DOHH2 (cell line): ENCODE data around the gene NFKBIE.

Experiments
- H3F3A ChIP-seq: fragments of 200-600 bp; sonication (generic), shearing (Covaris generic); 2 replicates; pipeline ENCODE4 v1.6.0; 2016; ENCODE audit warnings: antibody characterized with exemption, mild to moderate bottlenecking; ENCODE audit not compliant: control insufficient read depth, insufficient read depth
- H3K27ac ChIP-seq: fragments of 200-600 bp; sonication (generic); 2 replicates; pipeline ENCODE4 v1.5.1; 2014; ENCODE audit warnings: low read depth, mild to moderate bottlenecking, low read length, moderate library complexity
- H3K27me3 ChIP-seq: fragments of 200-600 bp; sonication (generic); 2 replicates; pipeline ENCODE4 v1.6.1; 2014; ENCODE audit warnings: mild to moderate bottlenecking, low read length, mixed read lengths; ENCODE audit not compliant: control insufficient read depth
- H3K36me3 ChIP-seq: fragments of 200-600 bp; sonication (generic); 2 replicates; pipeline ENCODE4 v1.6.1; 2014; ENCODE audit warnings: mild to moderate bottlenecking, low read length, moderate library complexity, mixed read lengths; ENCODE audit not compliant: control insufficient read depth
- H3K4me1 ChIP-seq: fragments of 200-600 bp; sonication (generic); 2 replicates; pipeline ENCODE4 v1.6.1; 2014; ENCODE audit warnings: mild to moderate bottlenecking, low read length, mixed read lengths; ENCODE audit not compliant: control insufficient read depth
- H3K4me2 ChIP-seq: fragments of 200-600 bp; sonication (generic); 2 replicates; pipeline ENCODE4 v1.6.0; 2014; ENCODE audit warnings: mild to moderate bottlenecking, low read length, moderate library complexity
- H3K4me3 ChIP-seq: fragments of 200-600 bp; sonication (generic); 2 replicates; pipeline ENCODE4 v1.5.1; 2014; ENCODE audit warnings: mild to moderate bottlenecking, low read length, mixed read lengths
- H3K79me2 ChIP-seq: fragments of 200-600 bp; sonication (generic); 2 replicates; pipeline ENCODE4 v1.6.1; 2014; ENCODE audit warnings: mild to moderate bottlenecking, low read length, mixed read lengths; ENCODE audit not compliant: control insufficient read depth
- H3K9me2 ChIP-seq: fragments of 200-600 bp; sonication (generic); replicated peaks from 2 replicates; pipeline ENCODE4 v1.6.1; 2014; ENCODE audit warnings: mild to moderate bottlenecking, low read length, mixed read lengths; ENCODE audit not compliant: control insufficient read depth
- H3K9me3 ChIP-seq: fragments of 200-600 bp; sonication (generic); 2 replicates; pipeline ENCODE4 v1.6.1; 2014; ENCODE audit warnings: antibody characterized with exemption, low read length, mixed read lengths; ENCODE audit not compliant: control insufficient read depth, insufficient read depth
- H4K20me1 ChIP-seq: fragments of 200-600 bp; sonication (generic); 2 replicates; pipeline ENCODE4 v1.6.0; 2014; ENCODE audit warnings: low read depth, mild to moderate bottlenecking, antibody characterized with exemption, low read length, moderate library complexity; ENCODE audit not compliant: control insufficient read depth, insufficient read depth
- EZH2phosphoT487 ChIP-seq: fragments of 200-600 bp; sonication (generic); IDR thresholded peaks from 2 replicates; pipeline ENCODE4 v1.6.1; 2017; ENCODE audit warnings: borderline replicate concordance, mild to moderate bottlenecking, antibody characterized with exemption, low read length, moderate library complexity, mixed read lengths
- TF ChIP-seq, protein P1 (sequence below): fragments of 200-600 bp; sonication (generic); IDR thresholded peaks from one replicate; pipeline ENCODE4 v1.5.1; 2014; ENCODE audit warnings: antibody characterized with exemption, mild to moderate bottlenecking, low read depth, low read length; ENCODE audit not compliant: poor library complexity, severe bottlenecking

Gene NFKBIE

DNA sequence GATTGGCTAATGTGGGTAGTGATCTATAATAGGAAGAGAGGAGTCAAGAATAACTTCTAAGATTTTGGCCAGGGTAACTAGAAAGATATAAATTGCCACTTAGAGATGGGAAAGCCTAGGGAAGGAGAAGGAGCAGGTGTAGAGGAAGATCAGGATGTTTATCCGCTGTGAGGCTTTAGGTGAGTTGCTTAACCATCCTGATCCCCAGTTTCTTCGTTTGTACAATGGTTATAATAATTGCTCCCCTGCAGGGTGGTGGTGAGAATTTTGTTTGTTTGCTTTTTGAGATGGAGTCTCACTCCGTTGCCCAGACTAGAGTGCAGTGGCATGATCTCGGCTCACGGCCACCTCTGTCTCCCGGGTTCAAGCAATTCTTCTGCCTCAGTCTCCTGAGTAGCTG lies 51.0 kb downstream of the NFKBIE start:
- Histone ChIP-seq H3K4me3 (no peak overlapping the region), H3K4me1 (peaks cover 27% of the 10 kb centered on the region), H3K36me3 (no peaks in the 10 kb centered on the region), H3K27me3 (peaks cover 11% of the 10 kb centered on the region; the same call in 1 of the 2 replicates), H3K79me2 (no peaks in the 10 kb centered on the region), H3K4me2 (no peak overlapping the region), H3F3A (peaks cover 11% of the 10 kb centered on the region), H3K9me3 (no peaks in the 10 kb centered on the region), H3K27ac (no peak overlapping the region), H4K20me1 (no peaks in the 10 kb centered on the region), H3K9me2 (no peaks in the 10 kb centered on the region)
- TF ChIP-seq EZH2phosphoT487 = no peak
- TF ChIP-seq, protein P1, sequence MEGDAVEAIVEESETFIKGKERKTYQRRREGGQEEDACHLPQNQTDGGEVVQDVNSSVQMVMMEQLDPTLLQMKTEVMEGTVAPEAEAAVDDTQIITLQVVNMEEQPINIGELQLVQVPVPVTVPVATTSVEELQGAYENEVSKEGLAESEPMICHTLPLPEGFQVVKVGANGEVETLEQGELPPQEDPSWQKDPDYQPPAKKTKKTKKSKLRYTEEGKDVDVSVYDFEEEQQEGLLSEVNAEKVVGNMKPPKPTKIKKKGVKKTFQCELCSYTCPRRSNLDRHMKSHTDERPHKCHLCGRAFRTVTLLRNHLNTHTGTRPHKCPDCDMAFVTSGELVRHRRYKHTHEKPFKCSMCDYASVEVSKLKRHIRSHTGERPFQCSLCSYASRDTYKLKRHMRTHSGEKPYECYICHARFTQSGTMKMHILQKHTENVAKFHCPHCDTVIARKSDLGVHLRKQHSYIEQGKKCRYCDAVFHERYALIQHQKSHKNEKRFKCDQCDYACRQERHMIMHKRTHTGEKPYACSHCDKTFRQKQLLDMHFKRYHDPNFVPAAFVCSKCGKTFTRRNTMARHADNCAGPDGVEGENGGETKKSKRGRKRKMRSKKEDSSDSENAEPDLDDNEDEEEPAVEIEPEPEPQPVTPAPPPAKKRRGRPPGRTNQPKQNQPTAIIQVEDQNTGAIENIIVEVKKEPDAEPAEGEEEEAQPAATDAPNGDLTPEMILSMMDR = no peak

DNA sequence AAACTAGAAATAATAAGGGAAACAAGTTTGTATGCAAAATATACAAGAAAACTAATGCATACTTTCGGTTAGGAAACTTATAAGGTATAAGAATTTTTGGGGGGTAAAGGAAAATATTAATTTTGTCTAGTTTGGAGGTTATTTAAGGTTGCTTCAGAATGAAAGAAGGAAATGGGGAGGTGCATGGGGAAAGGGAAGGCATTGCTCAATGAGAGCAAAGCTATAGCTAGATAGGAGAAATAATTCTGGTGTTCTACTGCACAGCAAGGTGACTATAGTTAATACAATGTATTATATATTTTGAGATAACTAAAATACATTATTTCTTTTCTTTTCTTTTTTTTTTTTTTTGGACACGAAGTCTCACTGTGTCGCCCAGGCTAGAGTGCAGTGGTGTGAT lies 54.1 kb downstream of the NFKBIE start:
- no peaks in the 10 kb centered on the region for H3K36me3 ChIP-seq

More for the DNA sequence above, 54.1 kb downstream of the NFKBIE start:
- H3K79me2 ChIP-seq = no peaks in the 10 kb centered on the region
- no peaks in the 10 kb centered on the region for H4K20me1 ChIP-seq
- peaks cover 18% of the 10 kb centered on the region for H3K27me3 ChIP-seq
- no peak overlapping the region for H3K4me2 ChIP-seq
- H3F3A ChIP-seq = no peaks in the 10 kb centered on the region
- H3K27ac ChIP-seq = no peak overlapping the region
- H3K9me2 ChIP-seq = no peaks in the 10 kb centered on the region
- H3K4me1 ChIP-seq = no peaks in the 10 kb centered on the region
- TF ChIP-seq EZH2phosphoT487 = no peak
- TF ChIP-seq, protein P1 = no peak
- H3K4me3 ChIP-seq = no peak overlapping the region
- H3K9me3 ChIP-seq = no peaks in the 10 kb centered on the region
